HepG2 (cell line): ENCODE data around the gene MISP3. TPM values are rescaled to one million over a fixed set of nuclear protein-coding genes. Genes with fewer than 3 reads are reported as not detected.

ENCODE experiments used
- FOXO4 ChIP-seq: sonication (generic); formaldehyde crosslinking; conservative IDR thresholded peaks from 2 replicates; pipeline ENCODE4 v1.8.1; 2023; ENCODE audit warnings: missing genetic modification reagents
- HIC2 ChIP-seq: sonication (generic); formaldehyde crosslinking; IDR thresholded peaks from 2 replicates; pipeline ENCODE4 v1.9.0; 2022; ENCODE audit warnings: low read depth, missing genetic modification reagents
- JDP2 ChIP-seq: sonication (generic); formaldehyde crosslinking; IDR thresholded peaks from 2 replicates; pipeline ENCODE4 v1.8.1; 2022; ENCODE audit warnings: missing genetic modification reagents, borderline replicate concordance
- NFYC ChIP-seq: IDR thresholded peaks from 2 replicates; pipeline ENCODE4 v1.6.1; 2016; ENCODE audit warnings: missing genetic modification reagents, missing compliant biosample characterization
- PRDM15 ChIP-seq: sonication (generic); formaldehyde crosslinking; IDR thresholded peaks from 2 replicates; pipeline ENCODE4 v1.4.0; 2020; ENCODE audit warnings: missing genetic modification reagents
- RBAK ChIP-seq: sonication (generic); formaldehyde crosslinking; IDR thresholded peaks from 2 replicates; pipeline ENCODE4 v1.5.1; 2020; ENCODE audit warnings: mild to moderate bottlenecking, missing genetic modification reagents
- SOX13 ChIP-seq, 3 experiments: fragments of 450-650 bp in 1 of 3; sonication (generic) in 1 of 3; formaldehyde crosslinking in 1 of 3; IDR thresholded peaks in 2 of 3; conservative IDR thresholded peaks in 1 of 3; 2 replicates each; pipeline versions ENCODE4 v1.5.0 to v1.6.1; 2016 to 2020; ENCODE audit warnings: antibody characterized with exemption in 1 of 3, mild to moderate bottlenecking in 1 of 3, missing compliant biosample characterization in 1 of 3, missing genetic modification reagents in 1 of 3, moderate library complexity in 1 of 3
- USF2 ChIP-seq, 2 experiments: sonication (generic) in 1 of 2; formaldehyde crosslinking in 1 of 2; IDR thresholded peaks; 2 replicates each; pipeline versions ENCODE4 v1.5.1 to v1.6.1; 2011 to 2020; ENCODE audit warnings: borderline replicate concordance in 1 of 2, low read depth in 1 of 2, low read length in 1 of 2, mild to moderate bottlenecking in 1 of 2, missing genetic modification reagents in 1 of 2, moderate library complexity in 1 of 2
- ZNF160 ChIP-seq: sonication (generic); formaldehyde crosslinking; IDR thresholded peaks from 2 replicates; pipeline ENCODE4 v1.8.0; 2022; ENCODE audit warnings: mild to moderate bottlenecking, inconsistent platforms, missing genetic modification reagents
- ZNF350 ChIP-seq: sonication (generic); formaldehyde crosslinking; IDR thresholded peaks from 2 replicates; pipeline ENCODE4 v1.4.0; 2020; ENCODE audit warnings: mild to moderate bottlenecking, low read depth, missing genetic modification reagents, borderline replicate concordance
- ZNF556 ChIP-seq: sonication (generic); formaldehyde crosslinking; IDR thresholded peaks from 2 replicates; pipeline ENCODE4 v1.4.0; 2020; ENCODE audit warnings: mild to moderate bottlenecking, missing genetic modification reagents, borderline replicate concordance
- ZNF652 ChIP-seq: IDR thresholded peaks from 2 replicates; pipeline ENCODE4 v1.6.1; 2016; ENCODE audit warnings: low read depth, borderline replicate concordance
- ZNF670 ChIP-seq: sonication (generic); formaldehyde crosslinking; IDR thresholded peaks from 2 replicates; pipeline ENCODE4 v1.8.0; 2022; ENCODE audit warnings: mild to moderate bottlenecking, missing genetic modification reagents, borderline replicate concordance
- polyA plus RNA-seq, 8 experiments: library from polyadenylated mRNA; depleted of rRNA in 3 of 8; stranded (reverse) in 7 of 8; unstranded in 1 of 8; fragments of >200 nt; fragmentation: Illumina TruSeq in 4 of 8; extraction: Trizol in 4 of 8; gene quantifications; 2 replicates each; pipeline versions ENCODE4 v1.2.1 to v1.2.3, GENCODE V29; 2011 to 2016; ENCODE audit warnings: low read depth in 4 of 8, missing spikeins in 1 of 8, mixed read lengths in 1 of 8; ENCODE audit not compliant: insufficient read depth in 1 of 8
- total RNA-seq, 5 experiments: library from RNA; depleted of rRNA; stranded (reverse); fragments of >200 nt; fragmentation: Illumina TruSeq; extraction: Trizol; gene quantifications; 2 replicates each; pipeline ENCODE4 v1.2.3, GENCODE V29; 2016; ENCODE audit warnings: low read depth in 1 of 5
- TF ChIP-seq, protein P1 (sequence below): IDR thresholded peaks from 2 replicates; pipeline ENCODE4 v1.6.1; 2016; ENCODE audit warnings: missing compliant biosample characterization, missing genetic modification reagents, borderline replicate concordance

The MISP3 gene
- total and polyA plus RNA-seq, 2 of the 13 experiments (the other 11 are each of a cell fraction or from before 2014, with no cell fraction given): 2.5 to 5.4 TPM

- TF ChIP-seq, protein P1, sequence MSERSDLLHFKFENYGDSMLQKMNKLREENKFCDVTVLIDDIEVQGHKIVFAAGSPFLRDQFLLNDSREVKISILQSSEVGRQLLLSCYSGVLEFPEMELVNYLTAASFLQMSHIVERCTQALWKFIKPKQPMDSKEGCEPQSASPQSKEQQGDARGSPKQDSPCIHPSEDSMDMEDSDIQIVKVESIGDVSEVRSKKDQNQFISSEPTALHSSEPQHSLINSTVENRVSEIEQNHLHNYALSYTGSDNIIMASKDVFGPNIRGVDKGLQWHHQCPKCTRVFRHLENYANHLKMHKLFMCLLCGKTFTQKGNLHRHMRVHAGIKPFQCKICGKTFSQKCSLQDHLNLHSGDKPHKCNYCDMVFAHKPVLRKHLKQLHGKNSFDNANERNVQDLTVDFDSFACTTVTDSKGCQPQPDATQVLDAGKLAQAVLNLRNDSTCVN (CRISPR knock-in tag): peak; percentile 74; the same call in 1 of the 2 replicates
- TF ChIP-seq SOX13 (IDR thresholded peaks at IDR 0.05) (no peak), SOX13 (CRISPR knock-in tag; conservative IDR thresholded peaks at IDR 0.05 in 1 of 2, IDR thresholded peaks at IDR 0.05 in 1 of 2) (no peak), JDP2 (CRISPR knock-in tag) (no peak), RBAK (CRISPR knock-in tag) (no peak), USF2 (IDR thresholded peaks at IDR 0.05; ENCODE audit: low read depth, low read length) (no peak), USF2 (CRISPR knock-in tag; IDR thresholded peaks at IDR 0.05; ENCODE audit: borderline replicate concordance) (no peak), ZNF556 (CRISPR knock-in tag) (peak; percentile 53; the same call in 1 of the 2 replicates), ZNF652 (CRISPR knock-in tag) (0 out of 2 replicates have a peak, but pooled peaks have one; percentile 20), ZNF350 (peak; percentile 81), NFYC (CRISPR knock-in tag) (peak; percentile 87), PRDM15 (no peak), FOXO4 (CRISPR knock-in tag) (no peak), ZNF670 (CRISPR knock-in tag) (no peak), ZNF160 (CRISPR knock-in tag) (no peak), HIC2 (CRISPR knock-in tag) (0 out of 2 replicates have a peak, but pooled peaks have one; percentile 16)
These were observed 8.6 kb downstream of the MISP3 start (continued) for GRCh38 chr19:14080887-14081796.
